Inflammatory macrophage treated with lipopolysaccharide for 1 hour (primary cell): Measurements from ENCODE around the gene TNIK.
A peak's percentile ranks its signal among the peaks of the same experiment; 100 is the strongest.

Experiments
- DNase-seq, 2 donors: peaks; one replicate each; pipeline ENCODE4 v3.0.0-alpha.2; 2020 to 2022

The TNIK gene

DNA sequence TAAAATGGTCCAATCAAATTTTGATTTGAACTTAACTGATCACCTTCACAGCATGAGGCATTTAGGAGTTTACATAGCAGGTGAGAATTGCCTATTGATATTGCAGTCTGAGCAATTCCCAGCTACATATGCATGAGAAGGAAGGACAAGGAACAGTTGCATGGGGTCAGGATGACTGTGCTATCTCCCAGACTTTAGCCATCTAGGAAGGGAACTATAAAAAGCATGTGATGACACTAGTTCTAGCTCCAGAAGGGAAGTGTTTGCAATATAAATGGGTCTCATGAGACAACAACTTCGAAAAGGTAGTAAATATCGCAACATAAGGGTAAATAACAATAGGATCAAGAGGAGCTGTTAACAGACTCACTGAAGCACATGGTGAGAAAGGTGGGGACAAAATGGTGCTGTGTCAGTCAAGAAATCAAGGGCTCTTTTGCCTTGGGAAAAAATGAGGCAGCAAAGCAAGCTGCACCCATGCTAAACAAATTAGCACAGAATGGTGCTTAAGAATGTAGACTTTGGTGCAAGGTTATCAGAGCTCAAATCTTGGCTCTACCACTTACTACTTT is 343.3 kb downstream of the TNIK start:
- peak; percentile 31 to 80 for DNase-seq

DNA sequence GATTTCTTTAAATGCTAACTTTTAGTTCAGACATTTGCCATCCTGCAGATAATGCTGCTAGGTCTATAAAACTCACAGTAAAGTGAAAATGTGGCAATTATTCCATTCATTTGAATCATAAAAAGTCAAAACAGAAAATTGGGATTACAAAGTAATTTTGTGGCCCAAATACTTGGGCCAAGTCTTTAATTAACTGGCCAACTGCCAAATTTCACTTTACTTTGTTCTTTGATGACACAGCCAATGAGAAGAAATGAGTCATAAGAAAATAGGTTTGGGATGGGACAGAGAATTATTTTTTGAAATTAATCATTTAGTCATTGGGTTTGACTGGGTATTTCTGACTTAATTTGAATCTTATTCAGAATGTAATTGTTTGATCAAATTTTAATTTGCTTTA is 343.8 kb downstream of the TNIK start:
- peak in 1 of 2 donors; percentile 18 for DNase-seq

DNA sequence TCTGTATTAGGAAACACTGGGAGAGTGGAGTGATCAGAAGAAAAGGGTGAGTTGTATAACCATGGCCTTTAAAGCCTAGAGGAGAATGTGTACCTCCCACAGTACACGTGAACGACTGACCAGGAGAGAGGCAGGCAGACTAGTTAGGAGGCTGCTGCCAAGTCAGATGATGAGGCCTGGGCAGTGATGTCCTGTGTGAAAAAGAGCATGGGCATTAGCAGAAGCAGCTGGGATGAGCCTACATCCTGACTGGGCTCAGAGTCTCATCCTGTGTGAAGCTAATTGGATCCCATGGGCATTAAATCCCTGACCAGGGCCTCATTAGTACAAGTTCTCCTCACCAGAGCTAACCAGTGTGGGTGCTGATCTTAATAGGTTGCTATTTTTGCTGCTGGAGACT is 344.5 kb downstream of the TNIK start:
- no peak for DNase-seq

DNA sequence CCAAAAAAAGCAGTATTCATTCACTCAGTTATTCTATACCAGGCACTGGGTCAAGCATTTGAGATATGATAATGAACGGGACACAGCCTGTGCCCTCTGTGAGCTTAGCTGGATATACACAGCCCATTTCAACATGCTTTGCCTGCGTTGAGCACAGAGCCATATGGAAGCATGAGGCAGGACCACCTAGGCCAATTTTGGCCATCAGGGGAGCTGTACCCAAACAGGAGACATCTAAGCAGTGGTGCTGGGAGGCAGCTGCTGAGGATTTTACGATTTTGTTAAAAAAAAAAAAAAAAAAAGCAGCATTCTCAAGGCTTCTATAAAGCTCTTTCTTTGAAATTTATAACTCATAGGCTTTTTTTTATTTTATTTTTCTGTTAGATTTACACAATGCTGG is 346.5 kb downstream of the TNIK start:
- no peak for DNase-seq

DNA sequence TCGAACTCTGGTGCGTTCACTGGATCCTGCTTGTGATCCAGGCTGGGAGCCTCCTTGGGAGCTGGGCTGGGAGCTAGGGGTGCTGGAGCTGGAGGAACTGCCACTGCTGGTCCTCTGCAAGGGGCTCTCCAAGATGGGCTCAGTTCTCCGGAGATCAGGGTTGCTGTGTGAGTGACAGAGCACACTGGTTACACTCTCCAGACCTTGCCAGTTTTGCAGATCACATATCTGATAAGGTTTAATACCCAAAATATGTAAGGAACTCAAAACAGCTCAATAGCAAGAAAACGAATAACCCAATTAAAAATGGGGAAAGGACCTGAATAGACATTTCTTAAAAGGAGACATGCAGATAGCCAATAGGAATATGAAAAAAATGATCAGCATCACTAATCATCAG is 349.5 kb downstream of the TNIK start:
- no peak for DNase-seq

DNA sequence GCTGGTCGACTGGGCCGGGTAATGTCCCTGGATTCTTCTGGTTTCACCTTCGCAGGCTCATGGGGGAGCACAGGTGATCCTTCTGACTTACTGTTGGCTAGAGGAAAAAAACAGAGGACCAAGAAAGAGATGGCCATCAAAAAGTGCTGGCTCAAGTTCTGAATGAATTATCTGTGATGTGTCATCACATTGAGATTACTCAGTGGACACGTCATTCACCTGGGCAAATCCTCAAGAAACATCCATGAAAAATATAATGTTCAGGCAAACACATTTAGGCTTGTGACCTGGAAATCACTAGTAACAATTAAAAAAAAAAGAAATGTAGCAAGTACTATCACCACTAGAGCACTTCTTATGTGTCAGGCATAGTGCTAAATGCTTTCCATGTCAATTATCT is 352.1 kb downstream of the TNIK start:
- DNase-seq: no peak

DNA sequence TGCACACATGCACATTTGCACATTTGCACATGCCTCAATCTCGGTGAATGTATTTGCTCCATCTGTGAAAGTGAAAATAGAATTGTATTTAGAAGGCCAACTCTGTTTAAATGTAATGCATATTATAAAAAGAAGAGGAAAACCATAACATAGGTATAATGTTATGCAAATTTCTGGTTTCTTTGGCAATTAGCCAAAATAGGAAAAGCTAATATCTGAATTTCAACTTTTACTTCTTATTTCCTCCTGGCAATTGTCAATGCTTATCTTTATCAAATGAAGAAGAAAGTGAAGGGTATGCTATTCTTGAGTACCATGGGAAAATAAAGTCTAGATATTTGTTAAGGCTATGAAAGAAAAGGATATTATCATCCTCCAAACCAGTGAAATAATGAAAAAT is 357.0 kb downstream of the TNIK start:
- no peak for DNase-seq

DNA sequence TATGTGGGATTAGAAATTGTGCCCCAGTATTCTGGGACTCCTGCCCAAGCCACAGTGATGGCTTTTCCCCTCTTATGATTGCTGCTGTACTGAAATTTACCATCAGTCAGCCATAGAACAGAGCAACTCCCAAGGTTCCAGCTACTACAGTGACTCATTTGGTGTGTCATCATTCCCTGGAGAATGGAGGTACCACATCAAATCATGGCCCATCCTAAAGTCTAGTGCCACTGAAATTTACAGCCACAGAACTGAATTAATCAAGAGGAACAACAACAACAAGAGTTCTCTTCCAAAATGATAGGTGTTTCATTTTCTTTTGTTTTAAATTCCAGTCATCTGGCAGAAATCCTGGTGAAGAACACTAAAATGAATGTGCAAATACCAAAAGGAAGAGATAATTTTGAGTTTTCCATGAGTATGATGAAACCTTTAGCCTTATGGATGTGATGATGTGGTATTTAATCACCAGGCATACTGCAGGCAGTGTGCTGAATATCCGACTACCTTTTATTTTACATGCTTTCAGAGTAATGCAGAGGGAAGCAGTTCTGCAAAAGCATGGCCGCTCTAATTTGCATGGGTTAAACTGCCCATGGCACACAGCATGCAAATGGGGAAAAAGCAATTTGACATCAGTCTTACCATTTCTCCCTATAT is 358.1 kb downstream of the TNIK start:
- DNase-seq: no peak

DNA sequence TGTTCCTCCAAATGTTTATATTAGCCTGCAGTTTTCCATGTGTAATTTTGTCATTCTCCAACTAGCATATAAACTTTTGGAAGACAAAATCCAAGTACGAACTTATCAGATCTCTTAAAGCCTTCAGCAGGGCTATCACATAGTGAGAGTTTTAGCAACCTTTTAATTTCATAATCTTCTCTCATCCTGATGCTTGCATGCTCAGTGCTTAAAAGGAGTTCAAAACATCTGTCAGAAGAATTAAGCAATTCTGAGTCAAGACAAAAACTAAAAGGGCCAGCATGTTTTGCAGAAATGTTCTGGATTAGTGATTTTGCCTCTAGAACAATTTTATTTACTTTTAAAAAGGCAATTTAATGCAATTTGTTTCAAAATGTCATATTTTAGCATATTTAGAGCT is 360.3 kb downstream of the TNIK start:
- no peak for DNase-seq

DNA sequence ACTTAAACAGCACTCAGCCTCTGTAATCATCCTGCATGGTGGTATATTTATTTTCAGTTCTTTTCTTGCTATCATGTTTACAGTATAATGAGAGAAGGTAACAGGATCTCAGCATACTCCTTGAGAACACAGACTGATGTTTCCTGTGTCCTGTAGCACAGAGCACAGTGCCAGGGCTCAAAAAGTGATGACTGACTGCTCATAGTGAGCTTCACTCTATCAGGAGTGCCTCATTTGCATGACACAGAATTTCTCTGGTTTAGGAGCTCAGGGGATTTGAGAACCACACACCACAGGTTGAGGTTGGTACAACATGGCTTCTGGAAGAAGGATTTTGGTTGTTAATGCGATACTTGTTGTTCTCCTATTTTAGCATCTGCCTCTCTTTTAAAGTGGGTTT is 365.1 kb downstream of the TNIK start:
- DNase-seq: no peak

DNA sequence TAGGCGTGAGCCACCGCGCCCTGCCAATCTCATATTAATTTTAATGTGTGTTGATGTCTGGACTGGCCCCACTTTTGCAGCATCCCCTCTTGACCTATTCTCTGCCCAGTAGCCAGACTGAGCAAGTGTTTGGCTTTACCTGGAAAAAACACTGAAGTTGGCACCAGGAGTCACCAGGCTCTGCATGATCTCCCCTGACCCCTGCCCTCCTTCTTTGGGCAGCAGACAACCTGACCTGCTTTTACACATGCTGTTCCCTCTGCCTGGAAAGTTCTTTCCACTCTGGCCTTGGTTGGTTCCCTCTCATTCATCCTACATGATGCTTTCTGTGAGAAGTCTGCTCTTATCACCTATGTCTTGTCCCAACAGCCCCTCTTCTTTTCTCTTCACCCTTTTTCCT is 365.8 kb downstream of the TNIK start:
- no peak for DNase-seq

DNA sequence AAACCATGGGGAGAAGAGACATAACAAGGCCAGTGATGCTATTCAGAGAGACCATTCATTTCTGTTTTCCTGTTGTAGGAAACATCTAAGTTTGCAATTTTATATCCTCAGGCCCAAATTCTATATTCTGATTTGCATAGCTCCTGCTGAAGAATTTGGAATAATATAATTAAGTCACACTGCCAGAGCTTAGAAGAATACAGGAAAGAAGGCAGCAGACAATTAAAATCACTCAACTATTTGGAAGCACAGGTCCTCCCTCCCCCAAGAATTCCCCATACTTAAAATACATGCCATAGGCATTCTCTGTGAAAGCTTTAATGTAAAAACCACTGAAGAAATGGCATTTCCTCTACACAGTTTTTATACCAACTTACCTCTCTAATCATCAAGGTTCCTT is 366.7 kb downstream of the TNIK start:
- DNase-seq: no peak

DNA sequence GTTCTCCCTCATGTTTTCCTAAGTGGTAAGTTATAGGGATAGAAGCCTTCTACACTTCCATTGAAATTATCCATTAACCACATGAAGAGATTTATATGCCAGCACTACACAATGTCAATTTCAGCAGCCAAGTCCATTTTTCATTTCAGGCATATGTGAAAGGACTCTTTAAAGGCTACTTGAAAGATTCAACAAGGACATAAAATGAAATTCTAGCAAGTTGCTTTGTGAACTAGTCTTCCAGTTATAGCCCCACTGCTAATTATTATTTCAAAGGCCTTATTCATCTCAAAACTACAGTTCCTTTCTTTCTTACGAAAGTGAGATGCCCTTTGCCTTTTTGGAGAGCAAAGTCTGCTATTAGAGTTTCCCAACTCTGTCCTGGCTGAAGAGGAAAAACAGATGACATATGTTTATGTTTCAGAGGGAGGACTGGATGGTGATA is 367.7 kb downstream of the TNIK start:
- no peak for DNase-seq

DNA sequence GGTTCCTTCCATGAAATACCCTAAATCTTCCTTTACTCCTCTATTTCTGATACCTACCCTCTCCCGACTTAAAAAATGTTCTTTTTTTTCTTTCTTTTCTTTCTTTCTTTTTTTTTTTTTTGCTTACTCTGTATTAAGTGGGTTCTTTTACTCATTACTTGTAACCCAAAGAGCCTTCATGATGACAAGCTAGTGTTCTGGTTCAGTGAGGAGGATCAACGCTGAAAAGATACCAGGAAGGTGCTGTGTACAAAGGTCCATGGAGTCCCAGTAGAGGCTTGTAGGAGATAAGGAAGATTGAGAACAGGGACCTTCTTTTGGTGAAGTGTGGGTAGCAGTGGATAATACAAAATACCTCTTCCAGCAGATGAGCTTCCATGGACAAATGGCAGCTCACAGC is 369.9 kb downstream of the TNIK start:
- DNase-seq: no peak

DNA sequence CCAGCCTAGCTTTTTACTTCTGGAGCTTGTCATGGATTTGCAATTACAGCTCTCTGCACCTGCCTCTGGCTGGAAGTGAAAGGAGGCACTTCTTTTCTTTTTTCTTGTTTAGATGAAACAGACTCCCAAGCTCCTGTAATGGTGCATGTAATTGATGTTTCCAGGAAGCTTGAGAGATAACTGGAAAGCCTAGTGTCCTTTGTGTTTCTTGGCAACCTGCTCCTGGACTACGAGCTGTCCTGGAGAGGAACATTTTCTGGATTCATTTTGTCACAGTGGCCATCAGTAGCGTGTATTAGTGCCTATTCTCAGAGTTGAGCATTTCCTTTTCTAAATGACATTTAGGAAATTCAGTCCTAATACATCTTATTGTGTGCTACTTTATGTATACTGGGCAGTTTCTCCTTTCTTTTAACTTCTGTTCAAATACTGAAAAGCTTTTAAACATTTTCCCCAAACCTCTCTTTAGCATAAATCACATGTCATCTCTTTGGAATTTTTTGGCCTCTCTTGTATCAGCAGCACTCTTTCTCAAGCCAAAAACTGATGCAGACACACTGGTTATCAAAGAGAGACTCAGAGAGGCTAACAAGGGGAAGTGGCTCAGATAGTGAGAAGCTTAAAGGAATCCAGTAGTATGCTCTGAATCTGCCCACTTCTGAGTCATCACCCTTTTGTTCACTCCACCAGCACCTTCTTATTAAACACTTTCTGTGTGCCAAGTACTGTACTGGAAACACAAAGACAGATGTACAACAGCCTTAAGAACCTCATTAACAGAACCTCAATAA is 371.0 kb downstream of the TNIK start:
- DNase-seq: peak; percentile 5 to 21

DNA sequence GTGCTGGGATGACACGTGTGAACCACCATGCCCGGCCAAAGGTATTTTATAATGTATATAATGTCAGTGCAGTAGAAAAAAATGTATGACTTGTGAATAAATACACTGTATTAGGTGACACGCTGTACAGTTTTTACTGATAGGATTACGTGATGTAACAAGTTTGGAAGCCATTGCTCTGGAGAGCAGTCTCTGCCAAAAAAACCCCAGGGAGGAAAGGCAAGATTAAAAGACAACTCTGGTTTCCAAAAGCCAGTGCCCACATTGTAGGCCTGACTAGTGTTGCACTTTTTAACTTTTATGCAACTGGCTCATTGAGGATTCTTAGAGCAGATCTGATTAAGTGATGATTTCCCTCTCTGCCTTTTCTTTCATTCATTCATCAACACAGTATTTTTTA is 371.7 kb downstream of the TNIK start:
- DNase-seq: no peak

DNA sequence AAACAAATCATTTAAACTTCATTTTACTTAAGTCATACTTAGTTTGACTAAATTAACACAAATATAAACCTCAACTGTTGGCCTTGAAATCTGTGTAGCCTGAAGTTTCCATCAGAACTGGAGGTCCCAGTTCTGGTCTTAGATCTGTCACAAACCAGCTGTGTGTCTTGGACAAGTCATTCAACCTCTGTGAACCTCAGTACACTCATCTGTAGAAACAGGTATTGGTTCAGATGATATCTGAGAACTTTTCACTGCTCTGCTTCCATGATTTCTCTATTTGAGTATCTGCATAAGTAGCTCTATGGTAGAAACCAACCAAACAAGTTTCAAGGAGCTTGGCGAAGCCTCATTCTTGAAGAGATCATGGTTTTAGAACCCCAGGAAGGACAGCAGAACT is 373.3 kb downstream of the TNIK start:
- no peak for DNase-seq

DNA sequence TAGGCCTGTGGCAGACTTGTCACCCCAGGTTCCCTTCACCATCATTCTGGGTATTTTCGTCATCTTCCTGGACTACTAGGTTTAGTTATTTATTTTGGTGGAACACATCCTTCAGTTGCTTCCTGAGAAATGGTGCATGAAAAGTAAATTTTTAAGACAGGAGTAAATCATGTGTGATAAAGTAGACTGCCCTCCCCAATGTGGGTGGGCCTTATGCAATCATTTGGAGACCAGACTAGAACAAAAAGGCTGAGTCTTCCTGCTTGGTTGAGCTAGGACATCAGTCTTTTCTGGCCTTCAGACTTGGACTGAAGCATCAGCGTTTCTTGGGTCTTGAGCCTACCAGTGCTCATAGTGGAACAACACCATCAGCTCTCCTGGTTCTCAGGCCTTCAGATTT is 382.9 kb downstream of the TNIK start:
- no peak for DNase-seq

DNA sequence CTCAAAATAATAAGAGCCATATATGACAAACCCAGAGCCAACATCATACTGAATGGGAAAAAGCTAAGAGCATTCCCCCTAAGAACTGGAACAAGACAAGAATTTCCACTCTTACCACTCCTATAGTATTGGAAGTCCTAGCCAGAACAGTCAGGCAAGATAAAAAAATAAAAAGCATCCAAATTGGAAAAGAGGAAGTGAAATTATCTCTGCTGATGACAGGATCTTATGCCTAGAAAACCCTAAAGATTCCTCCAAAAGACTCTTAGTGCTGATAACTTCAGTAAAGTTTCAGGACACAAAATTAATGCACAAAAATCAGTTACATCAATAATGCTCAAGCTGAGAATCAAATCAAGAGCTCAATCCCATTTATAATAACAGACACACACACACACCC is 387.8 kb downstream of the TNIK start:
- peak; percentile 9 to 16 for DNase-seq

DNA sequence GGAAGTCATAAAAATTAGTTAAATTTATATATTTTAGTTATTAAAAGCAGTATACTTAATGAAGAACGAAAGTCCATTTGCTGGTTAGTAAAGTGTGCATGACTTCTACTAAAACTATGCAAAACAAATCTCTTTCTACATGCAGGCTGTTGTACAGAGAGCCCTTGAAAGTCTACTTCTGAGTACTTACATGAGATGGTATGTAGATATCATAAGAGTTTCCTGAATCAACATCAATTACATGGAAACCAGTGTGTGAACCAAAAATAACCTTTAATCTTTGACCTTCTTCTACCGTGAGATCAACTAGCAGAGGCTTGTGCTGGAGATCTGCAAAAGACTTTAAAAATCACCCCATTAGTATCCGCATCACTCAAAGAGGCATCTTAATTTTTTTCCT is 391.5 kb downstream of the TNIK start:
- DNase-seq: no peak

DNA sequence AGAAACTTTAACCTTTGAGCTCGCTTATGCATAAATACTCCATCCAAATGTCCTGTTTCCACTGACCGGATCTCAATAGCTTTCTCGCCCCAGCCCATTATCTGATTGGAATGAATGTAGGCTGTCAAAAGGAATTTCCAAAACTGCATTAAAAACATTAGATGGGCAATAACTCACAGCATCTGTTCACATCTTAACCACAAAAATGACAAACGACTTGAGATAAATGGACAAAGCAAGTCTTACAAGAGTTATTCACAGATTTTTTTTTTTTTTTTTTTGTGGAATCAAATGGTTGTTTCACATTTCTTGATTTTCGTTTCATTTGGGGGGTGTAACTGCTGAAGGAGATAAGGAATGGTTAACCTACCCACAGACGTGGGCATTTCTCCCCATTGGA is 394.0 kb downstream of the TNIK start:
- DNase-seq: no peak

DNA sequence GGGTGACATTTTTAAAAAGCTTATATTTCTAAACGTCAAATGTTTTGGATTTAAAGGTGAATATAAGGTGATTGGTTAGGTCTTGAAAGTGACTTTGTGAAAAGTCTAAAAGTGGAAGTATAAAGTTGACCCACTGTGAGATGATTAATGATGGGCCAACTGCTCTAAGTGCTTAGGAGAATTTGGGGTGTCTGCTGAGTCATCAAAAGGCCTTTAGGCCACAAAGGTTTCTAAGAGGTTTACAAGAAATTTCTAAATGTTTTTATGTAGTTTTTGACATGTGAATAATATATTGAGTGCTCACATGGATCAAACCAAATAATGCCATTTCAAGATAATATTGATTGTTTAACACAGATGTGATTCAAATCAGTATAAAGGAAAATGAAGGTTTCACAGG is 394.5 kb downstream of the TNIK start:
- DNase-seq: no peak

DNA sequence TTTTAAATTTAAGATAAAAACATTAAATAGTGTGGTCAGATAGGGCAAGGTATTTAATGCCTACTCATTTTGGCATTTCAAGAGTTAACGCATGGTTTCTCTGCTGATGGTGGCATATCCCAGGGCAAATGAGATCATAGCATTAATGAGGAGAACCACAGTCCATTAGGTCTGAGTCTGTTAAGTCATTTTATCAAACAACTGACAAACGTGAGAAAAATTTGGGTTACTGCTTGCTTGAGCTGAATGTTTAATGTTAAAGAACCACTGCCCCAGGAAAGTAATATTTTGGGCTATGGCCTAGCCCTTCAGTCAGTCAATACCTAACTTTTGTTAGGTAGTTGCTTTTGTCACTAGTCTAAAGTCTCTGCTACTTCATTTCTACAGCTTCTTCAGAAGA is 395.7 kb downstream of the TNIK start:
- no peak for DNase-seq

DNA sequence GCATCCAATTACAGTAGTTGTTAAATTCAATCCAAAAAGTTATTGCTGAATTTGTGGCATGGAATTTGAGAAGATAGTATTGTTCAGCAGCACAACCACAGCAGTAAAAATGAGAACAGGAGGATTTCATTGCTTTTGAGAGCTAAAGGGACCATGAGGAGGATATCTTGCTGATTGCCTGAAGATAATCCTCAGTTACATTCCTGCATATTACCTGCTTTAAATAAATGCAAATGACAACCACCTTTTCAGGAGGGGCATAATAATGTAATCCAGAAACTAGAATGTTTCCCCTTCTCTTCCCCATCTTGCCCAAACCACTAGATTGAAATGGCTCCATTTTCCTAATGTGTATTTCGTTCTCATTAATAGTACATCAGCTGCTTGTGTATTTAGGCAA is 398.5 kb downstream of the TNIK start:
- no peak for DNase-seq

DNA sequence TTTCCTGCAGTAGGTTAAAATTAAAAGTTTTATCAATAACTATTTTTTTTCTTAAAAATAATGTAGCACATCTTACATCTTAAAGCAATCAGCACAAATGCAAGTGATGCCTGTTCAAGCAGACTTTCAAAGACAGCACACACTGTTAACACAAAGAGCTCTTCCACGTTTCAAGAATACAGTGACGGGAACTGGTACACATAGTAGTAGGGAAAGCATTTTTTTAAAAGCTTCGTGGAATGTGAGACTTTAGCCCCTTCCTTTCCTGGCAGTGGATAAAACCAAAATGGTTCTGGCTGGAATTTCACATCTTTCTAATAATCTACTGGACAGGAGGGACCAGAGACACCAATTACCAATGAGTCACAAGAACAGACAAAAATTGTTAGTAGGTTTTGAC is 400.2 kb downstream of the TNIK start:
- DNase-seq: no peak
